Cardiac fibroblast (primary cell): Measurements from ENCODE around the gene DDX23.
A peak's percentile ranks its signal among the peaks of the same experiment; 100 is the strongest.

Experiments used
- DNase-seq, 2 donors: peaks; one replicate each; pipeline versions ENCODE4 v3.0.0 to v3.0.0-alpha.2; 2010; ENCODE audit warnings: low read depth in 2 of 2
- H3K4me3 ChIP-seq, 2 donors: replicated peaks in 1 of 2; 1 replicate in 1 of 2; 2 replicates in 1 of 2; pipeline ENCODE4 v1.5.1; 2011; ENCODE audit warnings: low read depth in 2 of 2, low read length in 2 of 2, mild to moderate bottlenecking in 2 of 2, moderate library complexity in 1 of 2
- CTCF ChIP-seq: IDR thresholded peaks from one replicate; pipeline ENCODE4 v1.5.1; 2011; ENCODE audit warnings: low read depth, mild to moderate bottlenecking, low read length, inconsistent platforms

DDX23 gene

DNA sequence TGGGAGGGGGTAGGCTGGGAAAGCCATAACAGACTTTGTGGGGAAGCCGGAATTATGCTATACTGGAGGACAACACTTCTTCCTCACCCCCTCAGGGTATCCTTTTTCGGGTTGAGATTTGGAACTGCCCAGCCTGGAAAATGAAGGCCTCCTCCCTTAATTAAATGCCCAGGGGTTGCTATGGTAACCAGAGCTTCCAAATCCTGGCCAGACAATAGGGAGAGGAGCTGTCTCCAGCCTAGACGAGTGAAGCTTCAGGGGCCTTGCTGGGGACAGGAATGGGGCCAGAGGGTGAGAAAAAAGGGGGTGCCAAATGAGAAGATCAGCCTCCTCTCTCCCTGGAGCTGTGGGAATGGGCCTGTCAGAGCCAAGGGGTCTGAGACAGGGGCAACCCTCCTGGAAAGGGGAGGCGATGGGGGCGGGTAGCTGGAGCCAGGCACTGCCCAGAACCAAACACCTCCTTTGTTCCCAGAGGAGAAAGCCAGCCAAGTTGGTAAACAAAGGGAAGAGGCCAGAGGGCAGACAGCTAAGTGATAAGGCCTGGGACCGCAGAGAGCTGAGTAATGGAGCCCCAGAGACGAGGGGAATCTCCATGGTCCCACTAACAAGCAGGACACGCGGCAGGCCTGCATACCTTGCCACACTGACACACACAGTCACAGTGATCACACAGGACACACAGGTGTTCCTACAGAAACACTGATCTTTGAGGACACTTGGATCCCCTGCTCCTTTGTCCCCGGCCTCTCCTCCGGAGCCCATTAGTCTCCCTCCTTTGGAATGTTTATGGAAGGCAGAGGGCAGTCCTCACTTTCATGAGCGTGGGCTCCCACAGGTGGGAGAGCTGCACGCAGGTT lies 31.6 kb upstream of the DDX23 start:
- no peak for TF ChIP-seq CTCF
- H3K4me3 ChIP-seq, result no peak overlapping the region
- peak in 1 of 2 donors; percentile 61 for DNase-seq

GRCh38 chr12:48882972-48883304 lies 31.0 kb upstream of the DDX23 start:
- H3K4me3 ChIP-seq, result no peak overlapping the region
- no peak for DNase-seq

GRCh38 chr12:48882315-48882687 lies 30.3 kb upstream of the DDX23 start:
- H3K4me3 ChIP-seq, result peak overlapping the region in 1 of 2 donors; percentile 2
- peak; percentile 30 to 72 for DNase-seq
- no peak for TF ChIP-seq CTCF

More at GRCh38 chr12:48882972-48883304, 31.0 kb upstream of the DDX23 start:
- no peak for TF ChIP-seq CTCF

DNA sequence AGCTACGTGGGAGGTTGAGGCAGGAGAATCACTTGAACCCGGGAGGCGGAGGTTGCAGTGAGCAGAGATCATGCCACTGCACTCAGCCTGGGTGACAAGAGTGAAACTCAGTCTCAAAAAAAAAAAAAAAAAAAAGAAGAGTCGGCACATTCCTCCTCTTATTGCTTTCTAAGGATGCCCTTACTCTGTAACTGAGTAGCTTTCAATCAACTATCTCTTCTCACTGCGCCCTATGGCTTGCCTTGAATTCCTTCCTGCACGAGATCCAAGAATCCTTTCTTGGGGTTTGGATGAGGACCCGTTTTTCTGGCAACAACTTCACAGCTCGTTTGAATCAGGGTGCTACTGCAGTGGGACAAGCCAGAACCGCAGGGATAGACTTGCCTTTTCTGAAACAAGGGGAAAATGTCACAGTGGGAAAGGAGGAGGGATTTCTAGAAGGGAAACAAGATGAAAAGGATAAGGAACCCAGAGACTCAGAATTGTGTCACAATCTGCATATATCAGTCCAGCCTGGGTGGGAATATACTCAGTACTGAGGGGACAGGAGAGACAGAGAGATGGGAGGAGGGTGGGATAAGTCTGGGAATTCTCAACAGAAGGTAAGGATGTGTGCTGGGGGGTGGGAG lies 29.8 kb upstream of the DDX23 start:
- DNase-seq, result peak in 1 of 2 donors; percentile 27
- H3K4me3 ChIP-seq, result peak overlapping the region in 1 of 2 donors; percentile 2
- TF ChIP-seq CTCF, result no peak

DNA sequence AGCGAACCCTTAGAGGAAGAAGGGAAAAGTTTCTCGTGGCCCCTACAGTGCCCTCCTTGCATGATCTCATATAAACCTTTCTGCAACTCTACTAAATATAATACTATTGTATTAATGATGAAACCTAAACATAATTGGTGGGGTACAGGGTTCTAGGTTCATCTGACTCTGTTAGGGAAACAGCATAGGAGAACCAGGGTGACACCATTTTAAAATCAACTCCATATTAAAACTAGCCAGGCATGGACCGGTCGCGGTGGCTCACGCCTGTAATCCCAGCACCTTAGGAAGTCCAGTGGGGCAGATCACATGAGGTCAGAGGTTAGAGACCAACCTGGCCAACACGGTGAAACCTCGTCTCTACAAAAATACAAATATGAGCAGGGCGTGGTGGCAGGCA lies 28.7 kb upstream of the DDX23 start:
- DNase-seq, result no peak
- TF ChIP-seq CTCF, result no peak
- no peak overlapping the region for H3K4me3 ChIP-seq

GRCh38 chr12:48878548-48878947 lies 26.6 kb upstream of the DDX23 start:
- H3K4me3 ChIP-seq, result no peak overlapping the region
- no peak for TF ChIP-seq CTCF
- no peak for DNase-seq
